TTC549 (cell line): ENCODE measurements around the gene RAD54L.
"Not testable (repeated sequence)": the region's sequence is repeated elsewhere in the genome, so short reads cannot be mapped to it uniquely, and the experiment has no call there.

Experiments used
- FAIRE-seq: peaks from 2 replicates; lab custom pipeline; 2012; peaks lifted over from hg19 to GRCh38; lab: Jason Lieb, UNC

The RAD54L gene

DNA sequence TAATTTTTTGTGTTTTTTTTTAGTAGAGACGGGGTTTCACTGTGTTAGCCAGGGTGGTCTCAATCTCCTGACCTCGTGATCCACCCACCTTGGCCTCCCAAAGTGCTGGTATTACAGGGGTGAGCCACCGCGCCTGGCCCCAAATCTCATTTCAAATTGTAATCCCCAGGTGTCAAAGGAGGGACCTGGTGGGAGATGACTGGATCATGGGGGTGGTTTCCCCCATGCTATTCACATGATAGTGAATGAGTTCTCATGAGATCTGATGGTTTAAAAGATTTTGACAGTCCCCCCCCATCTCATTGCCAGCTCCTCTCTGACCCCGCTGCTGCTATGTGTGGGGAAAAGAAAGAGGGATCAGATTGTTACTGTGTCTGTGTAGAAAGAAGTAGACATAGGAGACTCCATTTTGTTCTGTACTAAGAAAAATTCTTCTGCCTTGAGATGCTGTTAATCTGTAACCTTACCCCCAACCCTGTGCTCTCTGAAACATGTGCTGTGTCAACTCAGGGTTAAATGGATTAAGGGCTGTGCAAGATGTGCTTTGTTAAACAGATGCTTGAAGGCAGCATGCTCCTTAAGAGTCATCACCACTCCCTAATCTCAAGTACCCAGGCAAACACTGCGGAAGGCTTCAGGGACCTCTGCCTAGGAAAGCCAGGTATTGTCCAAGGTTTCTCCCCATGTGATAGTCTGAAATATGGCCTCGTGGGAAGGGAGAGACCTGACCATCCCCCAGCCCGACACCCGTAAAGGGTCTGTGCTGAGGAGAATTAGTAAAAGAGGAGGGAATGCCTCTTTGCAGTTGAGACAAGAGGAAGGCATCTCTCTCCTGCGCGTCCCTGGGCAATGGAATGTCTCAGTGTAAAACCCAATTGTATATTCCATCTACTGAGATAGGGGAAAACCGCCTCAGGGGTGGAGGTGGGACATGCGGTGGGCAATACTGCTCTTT, 72.7 kb downstream of the RAD54L start:
- FAIRE-seq, result not testable (repeated sequence)

DNA sequence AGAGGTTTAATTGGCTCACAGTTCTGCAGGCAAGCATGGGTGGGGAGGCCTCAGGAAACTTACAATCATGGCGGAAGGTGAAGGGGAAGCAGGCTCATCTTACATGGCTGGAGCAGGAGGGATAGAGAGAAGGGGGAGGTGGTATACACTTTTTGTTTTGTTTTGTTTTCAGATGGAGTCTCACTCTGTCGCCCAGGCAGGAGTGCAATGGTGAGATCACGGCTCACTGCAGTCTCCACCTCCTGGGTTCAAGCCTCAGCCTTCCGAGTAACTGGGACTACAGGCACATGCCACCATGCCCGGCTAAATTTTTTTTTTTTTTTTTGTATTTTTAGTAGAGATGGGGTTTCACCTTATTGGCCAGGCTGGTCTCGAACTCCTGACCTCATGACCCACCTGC, 74.6 kb downstream of the RAD54L start:
- FAIRE-seq, result not testable (repeated sequence)

DNA sequence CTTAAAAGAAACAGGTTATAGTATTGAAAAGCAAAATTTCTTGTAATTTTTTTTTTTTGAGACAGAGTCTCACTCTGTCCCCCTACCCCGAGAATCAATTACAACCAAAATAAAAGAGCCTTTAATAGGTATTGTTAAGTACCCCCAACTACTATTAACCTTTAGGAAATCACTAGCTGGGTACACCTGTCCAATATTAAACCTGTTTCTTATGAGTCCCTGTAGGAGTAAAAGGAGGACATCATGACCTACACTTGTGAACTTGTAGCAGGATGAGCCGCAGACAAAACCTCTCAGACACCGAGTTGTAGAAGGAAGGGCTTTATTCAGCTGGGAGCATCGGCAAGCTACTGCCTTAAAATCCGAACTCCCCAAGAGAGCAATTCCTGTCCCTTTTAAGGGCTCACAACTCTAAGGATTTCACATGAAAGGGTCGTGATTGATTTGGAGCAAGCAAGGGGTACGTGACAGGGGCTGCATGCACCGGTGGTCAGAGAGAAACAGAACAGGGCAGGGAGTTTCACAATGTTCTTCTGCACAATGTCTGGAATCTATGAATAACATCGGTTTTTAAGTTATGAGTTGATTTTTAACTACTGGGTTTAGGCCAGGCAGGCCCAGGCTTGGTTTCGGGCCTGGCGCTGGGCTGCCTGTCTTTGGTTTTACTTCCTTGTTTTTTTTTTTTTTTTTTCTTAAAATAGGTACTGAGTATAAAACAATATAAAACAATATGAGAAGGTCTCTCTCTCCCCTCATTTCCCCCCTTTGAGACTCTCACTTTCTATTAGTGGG, 77.9 kb downstream of the RAD54L start:
- not testable (repeated sequence) for FAIRE-seq
